K562 (cell line): ENCODE results near the gene EGLN3. TPM values are rescaled to one million over a fixed set of nuclear protein-coding genes. Genes with fewer than 3 reads are reported as not detected.

Experiments
- CEBPB ChIP-seq: fragments of 450-650 bp; IDR thresholded peaks from 2 replicates; pipeline ENCODE4 v1.6.1; 2016; ENCODE audit warnings: missing genetic modification characterization, missing compliant biosample characterization
- CHAMP1 ChIP-seq: fragments of 450-650 bp; IDR thresholded peaks from 2 replicates; pipeline ENCODE4 v1.6.1; 2016; ENCODE audit warnings: mild to moderate bottlenecking
- DIDO1 ChIP-seq: fragments of 450-650 bp; IDR thresholded peaks from 2 replicates; pipeline ENCODE4 v1.6.1; 2016; ENCODE audit warnings: low read depth, missing biosample characterization, missing genetic modification characterization
- FOXJ2 ChIP-seq: fragments of 200-800 bp; sonication (Bioruptor generic); IDR thresholded peaks from 2 replicates; pipeline ENCODE4 v1.6.1; 2016; ENCODE audit warnings: missing genetic modification characterization, missing compliant biosample characterization
- NEUROD1 ChIP-seq: fragments of 150-350 bp; IDR thresholded peaks from 2 replicates; pipeline ENCODE4 v1.6.1; 2014; ENCODE audit warnings: borderline replicate concordance, low read length, low read depth; ENCODE audit not compliant: partially characterized antibody
- NR2C2 ChIP-seq, 2 experiments: fragments of 200-800 bp in 1 of 2; sonication (Bioruptor generic) in 1 of 2; sonication (generic) in 1 of 2; formaldehyde crosslinking in 1 of 2; IDR thresholded peaks; 2 replicates each; pipeline versions ENCODE4 v1.6.1 to v1.8.0; 2016 to 2022; ENCODE audit warnings: mild to moderate bottlenecking in 1 of 2, missing compliant biosample characterization in 1 of 2, missing genetic modification characterization in 1 of 2, missing genetic modification reagents in 1 of 2
- POLR2AphosphoS5 ChIP-seq: IDR thresholded peaks from 2 replicates; pipeline ENCODE4 v1.6.1; 2011; ENCODE audit warnings: mild to moderate bottlenecking, low read depth, low read length, moderate library complexity; ENCODE audit not compliant: control insufficient read depth, insufficient read depth
- ZBTB11 ChIP-seq, 3 experiments: fragments of 200-800 bp in 1 of 3; fragments of 250-450 bp in 1 of 3; fragments of 450-650 bp in 1 of 3; sonication (Bioruptor Pico) in 1 of 3; sonication (Bioruptor generic) in 1 of 3; formaldehyde crosslinking in 1 of 3; IDR thresholded peaks; 2 replicates each; pipeline versions ENCODE4 v1.6.1 to v1.8.0; 2016 to 2022; ENCODE audit warnings: mild to moderate bottlenecking in 2 of 3, missing genetic modification characterization in 2 of 3, missing compliant biosample characterization in 1 of 3, moderate library complexity in 1 of 3
- ZFPM2 ChIP-seq: fragments of 250-450 bp; sonication (Bioruptor Pico); IDR thresholded peaks from 2 replicates; pipeline ENCODE4 v1.5.1; 2022; ENCODE audit warnings: mild to moderate bottlenecking
- polyA plus RNA-seq, 8 experiments: library from polyadenylated mRNA; depleted of rRNA in 4 of 8; stranded (reverse) in 5 of 8; unstranded in 3 of 8; fragments of >200 nt; fragmentation: Nextera tagmentation in 2 of 8; fragmentation: Illumina TruSeq in 1 of 8; extraction: Ambion mirVana in 2 of 8; extraction: Trizol in 1 of 8; gene quantifications; 2 replicates each; pipeline versions ENCODE4 v1.2.1 to v1.2.3, GENCODE V29; 2011 to 2014; ENCODE audit warnings: inconsistent platforms in 1 of 8, missing spikeins in 1 of 8
- total RNA-seq, 7 experiments: library from RNA; depleted of rRNA in 6 of 7; stranded (reverse); fragments of >200 nt in 6 of 7; fragmentation: Illumina TruSeq in 2 of 7; extraction: Trizol in 2 of 7; gene quantifications; 2 replicates each; pipeline versions ENCODE4 v1.2.1 to v1.2.3, GENCODE V29; 2011 to 2021; ENCODE audit warnings: low replicate concordance in 1 of 7
- TF ChIP-seq, protein P1 (sequence below): sonication (generic); formaldehyde crosslinking; IDR thresholded peaks from 2 replicates; pipeline ENCODE4 v1.5.0; 2020; ENCODE audit warnings: missing genetic modification reagents
- TF ChIP-seq, protein P2 (sequence below): sonication (generic); formaldehyde crosslinking; IDR thresholded peaks from 2 replicates; pipeline ENCODE4 v1.8.0; 2023; ENCODE audit warnings: missing genetic modification reagents, mild to moderate bottlenecking, borderline replicate concordance
- TF ChIP-seq, protein P3 (sequence below): fragments of 450-650 bp; formaldehyde crosslinking; conservative IDR thresholded peaks from 2 replicates; pipeline ENCODE4 v1.4.0; 2022; ENCODE audit warnings: mild to moderate bottlenecking, missing genetic modification characterization

EGLN3 gene
- total and polyA plus RNA-seq, 9 of the 15 experiments (the other 6 are each of a cell fraction or from before 2014, with no cell fraction given), result 2.5 to 87.6 (median 5.8) TPM

DNA sequence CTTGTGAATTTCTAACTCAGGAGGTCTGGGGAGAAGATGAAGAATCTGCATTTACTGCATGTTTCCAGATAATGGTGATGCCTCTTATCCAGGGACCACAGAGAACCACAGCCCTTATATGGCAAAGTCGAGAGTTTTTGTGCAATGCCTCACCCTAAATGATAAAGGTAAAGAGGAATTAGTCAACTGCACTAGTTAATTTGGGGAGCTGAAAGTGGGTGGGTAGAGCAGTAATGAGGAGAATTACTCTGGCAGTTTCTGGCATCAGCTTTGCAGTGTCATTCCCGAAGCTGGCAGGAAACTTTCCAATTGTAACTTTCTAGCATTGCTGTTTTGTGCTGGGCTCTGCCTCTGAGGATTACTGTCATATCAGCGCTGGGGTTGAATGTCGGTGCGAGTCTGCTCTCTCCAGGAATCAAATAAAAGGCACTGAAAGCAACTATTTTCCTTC lies 10.3 kb downstream of the EGLN3 start (continued):
- TF ChIP-seq, protein P1, sequence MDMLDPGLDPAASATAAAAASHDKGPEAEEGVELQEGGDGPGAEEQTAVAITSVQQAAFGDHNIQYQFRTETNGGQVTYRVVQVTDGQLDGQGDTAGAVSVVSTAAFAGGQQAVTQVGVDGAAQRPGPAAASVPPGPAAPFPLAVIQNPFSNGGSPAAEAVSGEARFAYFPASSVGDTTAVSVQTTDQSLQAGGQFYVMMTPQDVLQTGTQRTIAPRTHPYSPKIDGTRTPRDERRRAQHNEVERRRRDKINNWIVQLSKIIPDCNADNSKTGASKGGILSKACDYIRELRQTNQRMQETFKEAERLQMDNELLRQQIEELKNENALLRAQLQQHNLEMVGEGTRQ (CRISPR knock-in tag), result no peak
- TF ChIP-seq CHAMP1 (no peak), NEUROD1 (no peak), NR2C2 (CRISPR knock-in tag; IDR thresholded peaks at IDR 0.05) (no peak), NR2C2 (tag; IDR thresholded peaks at IDR 0.05) (no peak; the same call in 1 of the 2 replicates), DIDO1 (tag) (no peak), POLR2AphosphoS5 (peak; percentile 34; the same call in 1 of the 2 replicates), FOXJ2 (tag) (no peak), CEBPB (tag) (peak; percentile 52; the same call in 1 of the 2 replicates), ZFPM2 (CRISPR knock-in tag) (no peak), ZBTB11 (CRISPR knock-in tag; IDR thresholded peaks at IDR 0.05) (no peak)
- TF ChIP-seq, protein P2, sequence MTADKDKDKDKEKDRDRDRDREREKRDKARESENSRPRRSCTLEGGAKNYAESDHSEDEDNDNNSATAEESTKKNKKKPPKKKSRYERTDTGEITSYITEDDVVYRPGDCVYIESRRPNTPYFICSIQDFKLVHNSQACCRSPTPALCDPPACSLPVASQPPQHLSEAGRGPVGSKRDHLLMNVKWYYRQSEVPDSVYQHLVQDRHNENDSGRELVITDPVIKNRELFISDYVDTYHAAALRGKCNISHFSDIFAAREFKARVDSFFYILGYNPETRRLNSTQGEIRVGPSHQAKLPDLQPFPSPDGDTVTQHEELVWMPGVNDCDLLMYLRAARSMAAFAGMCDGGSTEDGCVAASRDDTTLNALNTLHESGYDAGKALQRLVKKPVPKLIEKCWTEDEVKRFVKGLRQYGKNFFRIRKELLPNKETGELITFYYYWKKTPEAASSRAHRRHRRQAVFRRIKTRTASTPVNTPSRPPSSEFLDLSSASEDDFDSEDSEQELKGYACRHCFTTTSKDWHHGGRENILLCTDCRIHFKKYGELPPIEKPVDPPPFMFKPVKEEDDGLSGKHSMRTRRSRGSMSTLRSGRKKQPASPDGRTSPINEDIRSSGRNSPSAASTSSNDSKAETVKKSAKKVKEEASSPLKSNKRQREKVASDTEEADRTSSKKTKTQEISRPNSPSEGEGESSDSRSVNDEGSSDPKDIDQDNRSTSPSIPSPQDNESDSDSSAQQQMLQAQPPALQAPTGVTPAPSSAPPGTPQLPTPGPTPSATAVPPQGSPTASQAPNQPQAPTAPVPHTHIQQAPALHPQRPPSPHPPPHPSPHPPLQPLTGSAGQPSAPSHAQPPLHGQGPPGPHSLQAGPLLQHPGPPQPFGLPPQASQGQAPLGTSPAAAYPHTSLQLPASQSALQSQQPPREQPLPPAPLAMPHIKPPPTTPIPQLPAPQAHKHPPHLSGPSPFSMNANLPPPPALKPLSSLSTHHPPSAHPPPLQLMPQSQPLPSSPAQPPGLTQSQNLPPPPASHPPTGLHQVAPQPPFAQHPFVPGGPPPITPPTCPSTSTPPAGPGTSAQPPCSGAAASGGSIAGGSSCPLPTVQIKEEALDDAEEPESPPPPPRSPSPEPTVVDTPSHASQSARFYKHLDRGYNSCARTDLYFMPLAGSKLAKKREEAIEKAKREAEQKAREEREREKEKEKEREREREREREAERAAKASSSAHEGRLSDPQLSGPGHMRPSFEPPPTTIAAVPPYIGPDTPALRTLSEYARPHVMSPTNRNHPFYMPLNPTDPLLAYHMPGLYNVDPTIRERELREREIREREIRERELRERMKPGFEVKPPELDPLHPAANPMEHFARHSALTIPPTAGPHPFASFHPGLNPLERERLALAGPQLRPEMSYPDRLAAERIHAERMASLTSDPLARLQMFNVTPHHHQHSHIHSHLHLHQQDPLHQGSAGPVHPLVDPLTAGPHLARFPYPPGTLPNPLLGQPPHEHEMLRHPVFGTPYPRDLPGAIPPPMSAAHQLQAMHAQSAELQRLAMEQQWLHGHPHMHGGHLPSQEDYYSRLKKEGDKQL, result no peak
- TF ChIP-seq, protein P3, sequence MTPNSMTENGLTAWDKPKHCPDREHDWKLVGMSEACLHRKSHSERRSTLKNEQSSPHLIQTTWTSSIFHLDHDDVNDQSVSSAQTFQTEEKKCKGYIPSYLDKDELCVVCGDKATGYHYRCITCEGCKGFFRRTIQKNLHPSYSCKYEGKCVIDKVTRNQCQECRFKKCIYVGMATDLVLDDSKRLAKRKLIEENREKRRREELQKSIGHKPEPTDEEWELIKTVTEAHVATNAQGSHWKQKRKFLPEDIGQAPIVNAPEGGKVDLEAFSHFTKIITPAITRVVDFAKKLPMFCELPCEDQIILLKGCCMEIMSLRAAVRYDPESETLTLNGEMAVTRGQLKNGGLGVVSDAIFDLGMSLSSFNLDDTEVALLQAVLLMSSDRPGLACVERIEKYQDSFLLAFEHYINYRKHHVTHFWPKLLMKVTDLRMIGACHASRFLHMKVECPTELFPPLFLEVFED (CRISPR knock-in tag), result no peak
